ENCODE data around the gene SORCS3. TPM values are rescaled to one million over a fixed set of nuclear protein-coding genes. Genes with fewer than 3 reads are reported as not detected.

The SORCS3 gene
- total RNA-seq, 1 experiment from 2014 or later = not detected

GRCh38 chr10:104947314-104947713, 306.2 kb downstream of the SORCS3 start:
- intact Hi-C loops (cut with micrococcal nuclease; ENCODE audit: unreplicated experiment) (no loop called here), in situ Hi-C loops (cut with HindIII; ENCODE audit: low pct_unique_long_range_greater_than_20kb, low sequenced_read_pairs) (no loop called here)
- TF ChIP-seq POLR2AphosphoS5 (IDR thresholded peaks at IDR 0.05; ENCODE audit: low read depth, low read length) (no peak), TCF7L2 (IDR thresholded peaks at IDR 0.05; ENCODE audit: low read depth, low read length) (no peak)
- H3K27ac ChIP-seq (ENCODE audit: low read length) = no peak overlapping the region
- no peak overlapping the region for H3K4me3 ChIP-seq (ENCODE audit: low read depth in 2 of 2, low read length in 2 of 2)
- no peaks in the 10 kb centered on the region for H3K9me3 ChIP-seq (ENCODE audit: control insufficient read depth, insufficient read depth, low read depth, low read length)
- no peaks in the 10 kb centered on the region for H3K4me1 ChIP-seq (ENCODE audit: control insufficient read depth, insufficient read depth, low read length)
- POLR2A ChIA-PET = no interaction called here
- no peaks in the 10 kb centered on the region for H3K27me3 ChIP-seq (ENCODE audit: control insufficient read depth, insufficient read depth, low read length)
- no TSS peak for BruUV-seq (replicated peaks)
- ATAC-seq (no peak), DNase-seq (ENCODE audit: low read depth, low spot score) (no peak)
- no peaks in the 10 kb centered on the region for H3K36me3 ChIP-seq (ENCODE audit: control insufficient read depth, insufficient read depth, low read length)
- CTCF ChIA-PET = no interaction called here

GRCh38 chr10:104957178-104957841, 316.2 kb downstream of the SORCS3 start:
- intact Hi-C loops (cut with micrococcal nuclease; ENCODE audit: unreplicated experiment) = no loop called here
- H3K36me3 ChIP-seq (ENCODE audit: control insufficient read depth, insufficient read depth, low read length) = no peaks in the 10 kb centered on the region
- H3K4me1 ChIP-seq (ENCODE audit: control insufficient read depth, insufficient read depth, low read length) = no peaks in the 10 kb centered on the region
- BruUV-seq (replicated peaks) = no TSS peak
- ChIA-PET CTCF (interaction anchor here (0.5 kb wide), 1 partner anchor 222 kb away, joined by 4 read pairs; no protein-coding TSS in a partner anchor), POLR2A (no interaction called here)
- no peak overlapping the region for H3K4me3 ChIP-seq (ENCODE audit: low read depth in 2 of 2, low read length in 2 of 2)
- in situ Hi-C loops (cut with HindIII; ENCODE audit: low pct_unique_long_range_greater_than_20kb, low sequenced_read_pairs) = no loop called here
- no peak for TF ChIP-seq CTCF (IDR thresholded peaks at IDR 0.05)
- TF ChIP-seq TCF7L2 (IDR thresholded peaks at IDR 0.05; ENCODE audit: low read depth, low read length) = no peak
- TF ChIP-seq SIN3A (IDR thresholded peaks at IDR 0.05; ENCODE audit: borderline replicate concordance, insufficient read depth, low read depth, low read length) = no peak
- H3K9me3 ChIP-seq (ENCODE audit: control insufficient read depth, insufficient read depth, low read depth, low read length) = no peaks in the 10 kb centered on the region
- H3K27me3 ChIP-seq (ENCODE audit: control insufficient read depth, insufficient read depth, low read length) = peaks cover 4% of the 10 kb centered on the region; the same call in 1 of the 2 replicates
- ATAC-seq (no peak), DNase-seq (ENCODE audit: low read depth, low spot score) (no peak)
- no peak overlapping the region for H3K27ac ChIP-seq (ENCODE audit: low read length)

GRCh38 chr10:104966563-104967297, 325.6 kb downstream of the SORCS3 start:
- Histone ChIP-seq H3K4me1 (ENCODE audit: control insufficient read depth, insufficient read depth, low read length) (no peaks in the 10 kb centered on the region), H3K4me3 (ENCODE audit: low read depth in 2 of 2, low read length in 2 of 2) (no peak overlapping the region), H3K36me3 (ENCODE audit: control insufficient read depth, insufficient read depth, low read length) (no peaks in the 10 kb centered on the region), H3K27ac (ENCODE audit: low read length) (no peak overlapping the region), H3K9me3 (ENCODE audit: control insufficient read depth, insufficient read depth, low read depth, low read length) (no peaks in the 10 kb centered on the region), H3K27me3 (ENCODE audit: control insufficient read depth, insufficient read depth, low read length) (no peaks in the 10 kb centered on the region)
- in situ Hi-C loops (cut with HindIII; ENCODE audit: low pct_unique_long_range_greater_than_20kb, low sequenced_read_pairs) (no loop called here), intact Hi-C loops (cut with micrococcal nuclease; ENCODE audit: unreplicated experiment) (no loop called here)
- DNase-seq (ENCODE audit: low read depth, low spot score) = no peak
- POLR2A ChIA-PET = no interaction called here
- TF ChIP-seq TCF7L2 (IDR thresholded peaks at IDR 0.05; ENCODE audit: low read depth, low read length) (no peak), REST (IDR thresholded peaks at IDR 0.05; ENCODE audit: insufficient read depth in 1 of 2, low read depth in 2 of 2, low read length in 1 of 2) (no peak), SIN3A (IDR thresholded peaks at IDR 0.05; ENCODE audit: borderline replicate concordance, insufficient read depth, low read depth, low read length) (no peak), POLR2AphosphoS5 (IDR thresholded peaks at IDR 0.05; ENCODE audit: low read depth, low read length) (no peak), CTCF (IDR thresholded peaks at IDR 0.05) (no peak)
- CTCF ChIA-PET = no interaction called here
- no peak for ATAC-seq
- no TSS peak for BruUV-seq (replicated peaks)
